Body of pancreas (tissue), 4 donors: ENCODE measurements around the gene YEATS4. TPM values are rescaled to one million over a fixed set of nuclear protein-coding genes. Genes with fewer than 3 reads are reported as not detected.

ENCODE experiments used
- ATAC-seq: fragments of 150-250 bp; one replicate; pipeline ENCODE4 v1.9.1; 2016
- DNase-seq, 4 donors: peaks; one replicate each; pipeline ENCODE4 v3.0.0-alpha.2; 2019
- H3K27ac ChIP-seq, 4 donors: fragments of 200-600 bp; sonication (generic); 1 replicate in 3 of 4; 2 replicates in 1 of 4; pipeline versions ENCODE4 v1.5.1 to v1.6.1; 2016 to 2019; ENCODE audit warnings: mild to moderate bottlenecking in 1 of 4, mixed read lengths in 1 of 4, moderate library complexity in 1 of 4
- H3K27me3 ChIP-seq, 2 donors: fragments of 200-600 bp; sonication (generic); one replicate each; pipeline ENCODE4 v1.6.0; 2016; ENCODE audit warnings: mild to moderate bottlenecking in 1 of 2
- H3K36me3 ChIP-seq, 2 donors: fragments of 200-600 bp; sonication (generic); replicated peaks in 1 of 2; 2 replicates each; pipeline ENCODE4 v1.5.1; 2016; ENCODE audit warnings: low read depth in 2 of 2; ENCODE audit not compliant: insufficient read depth in 1 of 2
- H3K4me1 ChIP-seq: fragments of 200-600 bp; sonication (generic); one replicate; pipeline ENCODE4 v1.6.0; 2016
- H3K4me3 ChIP-seq, 2 donors: fragments of 200-600 bp; sonication (generic); 1 replicate in 1 of 2; 2 replicates in 1 of 2; pipeline ENCODE4 v1.5.1; 2016 to 2019
- H3K9me3 ChIP-seq, 3 donors: fragments of 200-600 bp; sonication (generic); 1 replicate in 2 of 3; 2 replicates in 1 of 3; pipeline ENCODE4 v1.5.1; 2016
- POLR2A ChIP-seq, 3 donors: fragments of 450-650 bp; IDR thresholded peaks; one replicate each; pipeline ENCODE4 v1.6.1; 2016; ENCODE audit warnings: antibody characterized with exemption in 3 of 3, mild to moderate bottlenecking in 2 of 3
- WGBS, 2 donors: methylation state at CpG; one replicate each; pipeline ENCODE4 v1.1.5; 2017; 5-methylcytosine and 5-hydroxymethylcytosine counted together
- intact Hi-C: fragments of 100-400 bp; cut with DNase I; formaldehyde crosslinking; loops from one replicate; pipeline ENCODE4 v1.15.1; 2023
- total RNA-seq, 2 donors: library from RNA; depleted of rRNA; stranded (reverse); fragments of >200 nt; gene quantifications; one replicate each; pipeline ENCODE4 v1.1.0, GENCODE V29; 2016
- TF ChIP-seq, protein P1 (sequence below), 7 experiments: fragments of 450-650 bp in 4 of 7; fragments of 200-600 bp in 3 of 7; sonication (generic) in 3 of 7; IDR thresholded peaks; one replicate each; pipeline ENCODE4 v1.5.1; 2016 to 2019; ENCODE audit warnings: antibody characterized with exemption in 7 of 7

The YEATS4 gene
- total RNA-seq, 2 donors from 2014 or later, result 14.3 to 15.8 TPM

DNA sequence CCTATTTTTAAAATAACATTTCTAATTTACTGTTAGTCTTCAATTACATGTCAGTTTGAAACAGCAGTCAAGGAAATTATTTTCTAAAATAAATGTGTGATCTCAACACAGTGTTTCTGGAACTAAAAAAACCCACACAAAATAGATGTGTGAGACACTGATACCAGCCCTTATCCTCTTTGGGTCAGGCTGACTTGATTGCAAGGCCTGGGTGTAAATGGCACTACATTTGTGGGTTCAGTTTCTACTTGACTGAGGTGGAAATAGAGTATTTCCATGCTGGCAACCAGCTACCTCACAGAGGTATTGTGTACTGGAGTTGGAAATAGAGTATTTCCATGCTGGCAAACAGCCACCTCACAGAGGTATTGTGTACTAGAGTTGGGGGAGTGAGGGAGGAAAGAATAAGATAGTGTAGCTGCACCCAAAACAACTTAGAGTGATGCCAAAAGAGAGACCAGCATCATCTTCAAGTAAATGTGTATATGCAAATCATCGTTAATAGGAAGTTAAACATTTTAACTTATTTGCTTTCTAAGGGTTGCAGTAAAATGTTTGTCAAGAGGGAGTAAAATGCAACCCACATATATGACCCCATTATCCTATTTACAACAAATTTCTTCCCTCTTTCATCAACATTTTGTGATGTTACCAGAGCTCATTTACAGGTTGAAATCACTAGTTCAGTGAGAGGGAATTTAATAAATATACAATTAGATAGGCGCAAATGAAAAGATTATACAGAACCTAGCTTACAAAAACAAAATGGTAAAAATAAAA, 22.0 kb upstream of the YEATS4 start:
- Histone ChIP-seq H3K27me3 (no peaks in the 10 kb centered on the region), H3K4me1 (peaks cover 66% of the 10 kb centered on the region), H3K9me3 (no peaks in the 10 kb centered on the region), H3K4me3 (no peak overlapping the region), H3K36me3 (no peaks in the 10 kb centered on the region), H3K27ac (peak overlapping the region in 1 of 4 donors; percentile 84)
- intact Hi-C loops, result no loop called here
- ATAC-seq (no peak), DNase-seq (peak in 2 of 4 donors; percentile 28 to 31)
- TF ChIP-seq, protein P1, sequence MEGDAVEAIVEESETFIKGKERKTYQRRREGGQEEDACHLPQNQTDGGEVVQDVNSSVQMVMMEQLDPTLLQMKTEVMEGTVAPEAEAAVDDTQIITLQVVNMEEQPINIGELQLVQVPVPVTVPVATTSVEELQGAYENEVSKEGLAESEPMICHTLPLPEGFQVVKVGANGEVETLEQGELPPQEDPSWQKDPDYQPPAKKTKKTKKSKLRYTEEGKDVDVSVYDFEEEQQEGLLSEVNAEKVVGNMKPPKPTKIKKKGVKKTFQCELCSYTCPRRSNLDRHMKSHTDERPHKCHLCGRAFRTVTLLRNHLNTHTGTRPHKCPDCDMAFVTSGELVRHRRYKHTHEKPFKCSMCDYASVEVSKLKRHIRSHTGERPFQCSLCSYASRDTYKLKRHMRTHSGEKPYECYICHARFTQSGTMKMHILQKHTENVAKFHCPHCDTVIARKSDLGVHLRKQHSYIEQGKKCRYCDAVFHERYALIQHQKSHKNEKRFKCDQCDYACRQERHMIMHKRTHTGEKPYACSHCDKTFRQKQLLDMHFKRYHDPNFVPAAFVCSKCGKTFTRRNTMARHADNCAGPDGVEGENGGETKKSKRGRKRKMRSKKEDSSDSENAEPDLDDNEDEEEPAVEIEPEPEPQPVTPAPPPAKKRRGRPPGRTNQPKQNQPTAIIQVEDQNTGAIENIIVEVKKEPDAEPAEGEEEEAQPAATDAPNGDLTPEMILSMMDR (IDR thresholded peaks at IDR 0.05), result no peak
- WGBS, 2 donors, result 63 to 74% methylated on average over 2 of the region's 2 CpGs

DNA sequence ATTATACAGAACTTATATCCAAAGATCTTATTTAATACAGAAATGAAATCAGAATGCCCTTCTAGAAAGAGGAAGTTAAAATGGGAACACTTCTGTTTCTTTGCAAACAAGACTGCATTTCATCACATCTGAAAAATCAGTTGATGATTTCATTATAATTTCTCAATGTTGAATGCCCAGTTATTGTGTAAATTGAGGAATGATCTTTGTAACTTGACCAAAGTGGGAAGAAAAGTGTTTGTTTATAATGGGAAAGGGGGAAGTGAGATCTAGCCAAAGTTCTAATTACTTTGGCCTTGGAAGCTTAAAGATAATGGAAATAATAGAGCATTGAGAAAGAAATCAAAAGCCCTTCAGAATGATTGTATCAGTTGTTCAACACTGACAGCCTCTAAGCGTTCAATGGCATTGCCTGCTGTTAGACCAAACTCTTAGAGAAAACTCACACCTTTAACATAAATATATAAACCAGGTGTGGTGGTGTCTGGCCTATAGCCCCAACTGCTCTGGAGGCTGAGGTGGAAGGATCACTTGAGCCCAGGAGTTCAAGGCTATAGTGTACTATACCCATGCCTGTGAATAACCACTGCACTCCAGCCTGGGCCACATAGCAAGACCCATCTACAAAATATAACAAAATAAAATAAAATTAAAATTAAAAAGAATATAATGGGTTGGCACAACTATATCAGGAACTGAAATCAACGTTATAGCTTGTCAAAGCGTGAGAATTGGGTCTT, 21.3 kb upstream of the YEATS4 start:
- Histone ChIP-seq H3K9me3 (no peaks in the 10 kb centered on the region), H3K27ac (peak overlapping the region in 3 of 4 donors; percentile 75 to 94 (median 84)), H3K4me3 (no peak overlapping the region), H3K36me3 (no peaks in the 10 kb centered on the region), H3K27me3 (no peaks in the 10 kb centered on the region), H3K4me1 (peaks cover 70% of the 10 kb centered on the region)
- ATAC-seq (peak; percentile 25), DNase-seq (no peak)
- WGBS, 2 donors, result 46 to 56% methylated on average over 3 of the region's 3 CpGs
- TF ChIP-seq, protein P1 (IDR thresholded peaks at IDR 0.05), result no peak
- TF ChIP-seq POLR2A (IDR thresholded peaks at IDR 0.05), result no peak
- intact Hi-C loops, result no loop called here

DNA sequence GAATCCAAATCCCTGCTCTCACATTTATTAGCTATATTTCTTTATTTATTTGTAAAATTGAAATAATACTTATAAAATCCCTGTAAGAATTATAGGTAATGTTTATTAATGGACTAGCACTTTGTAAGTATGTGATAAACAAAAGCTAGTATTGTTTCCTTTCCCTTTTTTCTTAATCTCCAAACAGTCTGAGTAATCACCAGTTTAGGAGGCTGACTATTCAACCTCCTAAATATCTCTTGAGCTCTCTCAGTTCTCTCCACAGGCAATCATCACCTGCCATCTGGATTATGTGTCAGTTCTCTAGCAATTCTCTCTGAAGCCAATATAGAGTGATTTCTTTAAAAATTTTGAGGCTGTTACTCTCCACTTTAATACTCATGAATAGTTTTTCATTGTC, 20.6 kb upstream of the YEATS4 start:
- peak overlapping the region in 3 of 4 donors; percentile 75 to 94 (median 84) for H3K27ac ChIP-seq

DNA sequence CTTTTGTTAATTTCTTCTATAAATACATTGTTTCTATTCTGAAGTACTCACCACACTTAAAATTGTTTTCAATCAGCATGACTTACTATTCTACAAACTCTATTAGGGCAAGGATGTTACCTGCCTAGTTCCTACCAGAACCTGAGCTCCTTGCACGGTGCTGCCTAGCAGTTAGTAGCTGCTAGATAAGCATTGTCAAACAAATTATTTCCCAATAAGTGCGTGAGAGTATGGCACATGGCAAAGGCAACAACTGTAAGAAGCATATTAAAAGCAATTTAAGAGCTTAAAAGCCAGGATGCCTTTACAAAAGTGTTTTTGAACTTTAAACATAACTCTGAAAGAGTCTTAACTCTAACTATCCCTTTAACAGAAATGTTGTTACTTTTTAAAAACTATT, 19.5 kb upstream of the YEATS4 start:
- peak; percentile 54 to 81 (median 70) for DNase-seq
- Histone ChIP-seq H3K27ac (peak overlapping the region; percentile 75 to 94 (median 84)), H3K36me3 (no peaks in the 10 kb centered on the region), H3K9me3 (no peaks in the 10 kb centered on the region), H3K27me3 (no peaks in the 10 kb centered on the region), H3K4me3 (no peak overlapping the region), H3K4me1 (peaks cover 80% of the 10 kb centered on the region)
- peak; percentile 85 for ATAC-seq
- TF ChIP-seq POLR2A (IDR thresholded peaks at IDR 0.05), result peak in 1 of 3 donors; percentile 18
- TF ChIP-seq, protein P1 (IDR thresholded peaks at IDR 0.05), result no peak
- intact Hi-C loops, result no loop called here
- 11 to 13% methylated on average over 2 of the region's 2 CpGs for WGBS, 2 donors

More for the DNA sequence above, 20.6 kb upstream of the YEATS4 start:
- no peaks in the 10 kb centered on the region for H3K27me3 ChIP-seq
- ATAC-seq, result no peak
- intact Hi-C loops, result no loop called here
- H3K9me3 ChIP-seq, result no peaks in the 10 kb centered on the region
- H3K4me1 ChIP-seq, result peaks cover 74% of the 10 kb centered on the region
- DNase-seq, result no peak
- no peaks in the 10 kb centered on the region for H3K36me3 ChIP-seq
- no peak overlapping the region for H3K4me3 ChIP-seq
- TF ChIP-seq POLR2A (IDR thresholded peaks at IDR 0.05), result no peak
- TF ChIP-seq, protein P1 (IDR thresholded peaks at IDR 0.05), result no peak
